Lower leg skin (tissue), 4 donors: ENCODE results near the gene MILR1. TPM values are rescaled to one million over a fixed set of nuclear protein-coding genes. Genes with fewer than 3 reads are reported as not detected.

Source experiments
- DNase-seq, 2 donors: peaks; one replicate each; pipeline ENCODE4 v3.0.0-alpha.2; 2019; ENCODE audit warnings: low spot score in 2 of 2
- H3K4me3 ChIP-seq: fragments of 200-600 bp; sonication (generic); 2 replicates; pipeline ENCODE4 v1.5.1; 2017; ENCODE audit warnings: mild to moderate bottlenecking, low read depth; ENCODE audit not compliant: poor library complexity, severe bottlenecking
- CTCF ChIP-seq, 3 donors: fragments of 450-650 bp; IDR thresholded peaks; one replicate each; pipeline ENCODE4 v1.5.1; 2016; ENCODE audit warnings: antibody characterized with exemption in 3 of 3, mild to moderate bottlenecking in 3 of 3, moderate library complexity in 2 of 3
- POLR2A ChIP-seq, 2 donors: fragments of 450-650 bp; IDR thresholded peaks; one replicate each; pipeline ENCODE4 v1.6.1; 2016 to 2017; ENCODE audit warnings: antibody characterized with exemption in 2 of 2, mild to moderate bottlenecking in 1 of 2, moderate library complexity in 1 of 2
- WGBS, 2 donors: methylation state at CpG; one replicate each; pipeline ENCODE4 v1.1.5; 2018; 5-methylcytosine and 5-hydroxymethylcytosine counted together
- intact Hi-C: fragments of 100-400 bp; cut with DNase I; formaldehyde crosslinking; loops from one replicate; pipeline ENCODE4 v1.15.0; 2023; ENCODE audit warnings: low total_unique reads
- total RNA-seq, 4 donors: library from RNA; depleted of rRNA; stranded (reverse); fragments of >200 nt; gene quantifications; one replicate each; pipeline ENCODE4 v1.1.0, GENCODE V29; 2016

The MILR1 gene
- total RNA-seq, 4 donors from 2014 or later: 1.8 TPM; not detected in 3

- H3K4me3 ChIP-seq: no peak overlapping the region
- TF ChIP-seq CTCF (IDR thresholded peaks at IDR 0.05) (no peak), POLR2A (IDR thresholded peaks at IDR 0.05) (no peak)
- WGBS, 2 donors: 87 to 89% methylated on average over 3 of the region's 3 CpGs
- DNase-seq: peak in 1 of 2 donors; percentile 21
- intact Hi-C loops: no loop called here
Measured at GRCh38 chr17:64471440-64471839, 22.5 kb downstream of the MILR1 start.

- TF ChIP-seq CTCF (IDR thresholded peaks at IDR 0.05) (no peak), POLR2A (IDR thresholded peaks at IDR 0.05) (no peak)
- no peak for DNase-seq
- 88 to 91% methylated on average over 2 of the region's 2 CpGs for WGBS, 2 donors
- no peak overlapping the region for H3K4me3 ChIP-seq
- intact Hi-C loops: no loop called here
Measured at GRCh38 chr17:64472564-64472963, 23.6 kb downstream of the MILR1 start.

GRCh38 chr17:64477849-64478248 is 28.9 kb downstream of the MILR1 start:
- 22% methylated on average over 1 of the region's 1 CpG for WGBS, 2 donors
- H3K4me3 ChIP-seq: no peak overlapping the region
- DNase-seq: no peak
- TF ChIP-seq CTCF (IDR thresholded peaks at IDR 0.05) (no peak), POLR2A (IDR thresholded peaks at IDR 0.05) (no peak)
- intact Hi-C loops: no loop called here

GRCh38 chr17:64480951-64481350 is 32.0 kb downstream of the MILR1 start:
- 95 to 100% methylated on average over 1 of the region's 1 CpG for WGBS, 2 donors
- H3K4me3 ChIP-seq: no peak overlapping the region
- intact Hi-C loops: no loop called here
- TF ChIP-seq CTCF (IDR thresholded peaks at IDR 0.05) (no peak), POLR2A (IDR thresholded peaks at IDR 0.05) (no peak)
- no peak for DNase-seq

GRCh38 chr17:64484380-64484779 is 35.5 kb downstream of the MILR1 start:
- intact Hi-C loops: no loop called here
- 89 to 93% methylated on average over 3 of the region's 3 CpGs for WGBS, 2 donors
- no peak for DNase-seq
- H3K4me3 ChIP-seq: no peak overlapping the region
- TF ChIP-seq CTCF (IDR thresholded peaks at IDR 0.05) (no peak), POLR2A (IDR thresholded peaks at IDR 0.05) (no peak)

GRCh38 chr17:64488301-64488700 is 39.4 kb downstream of the MILR1 start:
- 96 to 100% methylated on average over 2 of the region's 2 CpGs for WGBS, 2 donors
- TF ChIP-seq POLR2A (IDR thresholded peaks at IDR 0.05): no peak
- DNase-seq: no peak
- intact Hi-C loops: no loop called here
- no peak overlapping the region for H3K4me3 ChIP-seq
